Naive thymus-derived CD4-positive, alpha-beta T cell (primary cell): ENCODE results near the gene ADCY4. TPM values are rescaled to one million over a fixed set of nuclear protein-coding genes. Genes with fewer than 3 reads are reported as not detected.

Experiments used
- ATAC-seq: fragments of 150-1000 bp; cut with Tn5 transposase; 2 replicates; pipeline ENCODE4 v1.10.0; 2021; ENCODE audit warnings: mild to moderate bottlenecking, moderate library complexity
- CTCF ChIA-PET: fragments of 350-600 bp; sonication (Branson Sonifier 250); formaldehyde crosslinking; loops from one replicate; lab custom pipeline; 2021; ENCODE audit warnings: antibody characterized with exemption; lab: Charles Lee
- POLR2A ChIA-PET: fragments of 350-600 bp; sonication (Branson Sonifier 250); formaldehyde crosslinking; loops from one replicate; lab custom pipeline; 2021; ENCODE audit warnings: antibody characterized with exemption, inconsistent platforms; lab: Charles Lee
- DNase-seq, 9 donors: peaks; one replicate each; pipeline versions ENCODE4 v3.0.0 to v3.0.0-alpha.2; 2020 to 2022; ENCODE audit warnings: mixed read lengths in 1 of 9
- H3K27ac ChIP-seq: one replicate; pipeline ENCODE4 v1.7.0; 2013; ENCODE audit warnings: mild to moderate bottlenecking, low read depth, low read length, moderate library complexity
- H3K27me3 ChIP-seq, 2 donors: one replicate each; pipeline ENCODE4 v1.7.0; 2013; ENCODE audit warnings: low read length in 2 of 2, mild to moderate bottlenecking in 2 of 2, moderate library complexity in 2 of 2; ENCODE audit not compliant: control insufficient read depth in 2 of 2, insufficient read depth in 2 of 2
- H3K36me3 ChIP-seq, 3 experiments: 1 replicate in 2 of 3; 2 replicates in 1 of 3; pipeline ENCODE4 v1.7.0; 2013; ENCODE audit warnings: low read length in 3 of 3, mild to moderate bottlenecking in 3 of 3, moderate library complexity in 1 of 3; ENCODE audit not compliant: insufficient read depth in 3 of 3, control insufficient read depth in 2 of 3
- H3K4me1 ChIP-seq, 2 donors: one replicate each; pipeline ENCODE4 v1.7.0; 2013; ENCODE audit warnings: low read length in 2 of 2, mild to moderate bottlenecking in 2 of 2, moderate library complexity in 1 of 2; ENCODE audit not compliant: control insufficient read depth in 2 of 2, insufficient read depth in 2 of 2
- H3K4me3 ChIP-seq: 2 replicates; pipeline ENCODE4 v1.7.0; 2013; ENCODE audit warnings: mild to moderate bottlenecking, low read length
- H3K9me3 ChIP-seq, 3 experiments: 1 replicate in 2 of 3; 2 replicates in 1 of 3; pipeline ENCODE4 v1.7.0; 2013; ENCODE audit warnings: low read length in 3 of 3; ENCODE audit not compliant: control insufficient read depth in 2 of 3
- H3K27ac Mint-ChIP-seq, 9 donors: one replicate each; pipeline ENCODE4 v1.8.0; 2020 to 2022; ENCODE audit warnings: mixed read lengths in 9 of 9, mild to moderate bottlenecking in 8 of 9, moderate library complexity in 5 of 9, inconsistent platforms in 2 of 9
- H3K27me3 Mint-ChIP-seq, 5 donors: one replicate each; pipeline ENCODE4 v1.8.0; 2021 to 2022; ENCODE audit warnings: mixed read lengths in 5 of 5, mild to moderate bottlenecking in 1 of 5
- H3K36me3 Mint-ChIP-seq, 5 donors: one replicate each; pipeline ENCODE4 v1.8.0; 2020 to 2022; ENCODE audit warnings: mixed read lengths in 5 of 5, mild to moderate bottlenecking in 3 of 5, inconsistent platforms in 1 of 5
- H3K4me1 Mint-ChIP-seq, 7 donors: one replicate each; pipeline ENCODE4 v1.8.0; 2020 to 2022; ENCODE audit warnings: mixed read lengths in 7 of 7, mild to moderate bottlenecking in 3 of 7, inconsistent platforms in 1 of 7
- H3K4me3 Mint-ChIP-seq, 10 donors: one replicate each; pipeline ENCODE4 v1.8.0; 2020 to 2022; ENCODE audit warnings: mild to moderate bottlenecking in 10 of 10, mixed read lengths in 10 of 10, moderate library complexity in 6 of 10, inconsistent platforms in 2 of 10
- H3K9me3 Mint-ChIP-seq, 11 donors: one replicate each; pipeline ENCODE4 v1.8.0; 2020 to 2022; ENCODE audit warnings: mixed read lengths in 11 of 11, mild to moderate bottlenecking in 4 of 11, inconsistent platforms in 1 of 11, moderate library complexity in 1 of 11
- intact Hi-C, 2 donors: fragments of 100-400 bp; cut with micrococcal nuclease; formaldehyde crosslinking; loops; one replicate each; pipeline ENCODE4 v1.15.1; 2023
- polyA plus RNA-seq, 2 donors: library from polyadenylated mRNA; unstranded; fragments of 300-500 nt; fragmentation: Illumina TruSeq; gene quantifications; one replicate each; pipeline ENCODE4 v1.2.3, GENCODE V29; 2021
- total RNA-seq, 6 experiments: library from RNA in 5 of 6; stranded (reverse) in 5 of 6; gene quantifications; 1 replicate in 5 of 6; 2 replicates in 1 of 6; pipeline ENCODE4 v1.2.3 and lab custom pipeline; 2021 to 2026

ADCY4 gene
- total and polyA plus RNA-seq, 7 experiments from 2014 or later: 0.25 to 10.2 (median 5.6) TPM; not detected in 1

- H3K4me1 Mint-ChIP-seq: peaks cover 30 to 52% (median 46%) of the 10 kb centered on the region in 7 donors
Observed at GRCh38 chr14:24271134-24271833, 63.6 kb downstream of the ADCY4 start, which contains the start of gene RABGGTA. Gene RABGGTA (minus strand): TSS chr14:24271597. CDS start chr14:24271115, 482 bp downstream.

GRCh38 chr14:24270537-24271133 is 64.2 kb downstream of the ADCY4 start:
- Histone ChIP-seq H3K27me3 (no peaks in the 10 kb centered on the region), H3K4me1 (peaks cover 17 to 23% of the 10 kb centered on the region in 2 donors), H3K36me3 (peaks cover 0 to 41% (median 0%) of the 10 kb centered on the region in 3 experiments), H3K9me3 (no peaks in the 10 kb centered on the region), H3K27ac (peak overlapping the region; percentile 98), H3K4me3 (peak overlapping the region; percentile 80)
- ATAC-seq: no peak
- Mint-ChIP-seq H3K27me3 (no peaks in the 10 kb centered on the region), H3K36me3 (peaks cover 6 to 21% (median 15%) of the 10 kb centered on the region in 5 donors), H3K9me3 (no peaks in the 10 kb centered on the region), H3K4me1 (peaks cover 30 to 52% (median 46%) of the 10 kb centered on the region in 7 donors), H3K4me3 (peak overlapping the region; percentile 79 to 95 (median 92)), H3K27ac (peak overlapping the region; percentile 93 to 100 (median 97))
- intact Hi-C loops: loop anchor here (1.0 to 5.0 kb wide), 21 partner anchors 9 to 949 kb away; partner anchors contain the start of genes DHRS1 (in 2 of the 2), GMPR2 (in 2 of the 2), IPO4 (in 2 of the 2) and LTB4R2 (in 2 of the 2)
- ChIA-PET CTCF (interaction anchor here (0.6 to 4.0 kb wide), 11 partner anchors 26 to 1341 kb away, joined by 3 to 24 read pairs (median 4); partner anchors contain the start of gene TINF2), POLR2A (interaction anchor here (0.6 to 4.8 kb wide), 24 partner anchors 9 to 164 kb away, joined by 3 to 87 read pairs (median 5); partner anchors contain the start of genes CHMP4A, CIDEB, DHRS1 and EMC9)
- no peak for DNase-seq

More at GRCh38 chr14:24271134-24271833, 63.6 kb downstream of the ADCY4 start, which contains the start of gene RABGGTA:
- no peaks in the 10 kb centered on the region for H3K9me3 Mint-ChIP-seq
- H3K27ac ChIP-seq: peak within 1 kb of the TSS; percentile 98
- POLR2A ChIA-PET: interaction anchor here (0.6 to 4.8 kb wide), 27 partner anchors 8 to 166 kb away, joined by 3 to 87 read pairs (median 5); partner anchors contain the start of genes CHMP4A, CIDEB, DHRS1 and EMC9
- H3K27me3 ChIP-seq: no peaks in the 10 kb centered on the region
- intact Hi-C loops: loop anchor here (1.0 to 5.0 kb wide), 21 partner anchors 8 to 950 kb away; partner anchors contain the start of genes DHRS1 (in 2 of the 2), GMPR2 (in 2 of the 2), IPO4 (in 2 of the 2) and LTB4R2 (in 2 of the 2)
- peak within 1 kb of the TSS; percentile 80 for H3K4me3 ChIP-seq
- peaks cover 6 to 19% (median 12%) of the 10 kb centered on the region in 5 donors for H3K36me3 Mint-ChIP-seq
- no peaks in the 10 kb centered on the region for H3K9me3 ChIP-seq
- ATAC-seq (peak; percentile 91), DNase-seq (peak; percentile 87 to 97 (median 96))
- peaks cover 17 to 23% of the 10 kb centered on the region in 2 donors for H3K4me1 ChIP-seq
- H3K27me3 Mint-ChIP-seq: no peaks in the 10 kb centered on the region
- H3K27ac Mint-ChIP-seq: peak within 1 kb of the TSS; percentile 93 to 100 (median 98)
- CTCF ChIA-PET: interaction anchor here (0.6 to 4.0 kb wide), 13 partner anchors 26 to 1342 kb away, joined by 3 to 24 read pairs (median 3); partner anchors contain the start of genes MDP1 and TINF2
- H3K36me3 ChIP-seq: peaks cover 0 to 35% (median 0%) of the 10 kb centered on the region in 3 experiments
- peak within 1 kb of the TSS; percentile 79 to 95 (median 92) for H3K4me3 Mint-ChIP-seq

DNA sequence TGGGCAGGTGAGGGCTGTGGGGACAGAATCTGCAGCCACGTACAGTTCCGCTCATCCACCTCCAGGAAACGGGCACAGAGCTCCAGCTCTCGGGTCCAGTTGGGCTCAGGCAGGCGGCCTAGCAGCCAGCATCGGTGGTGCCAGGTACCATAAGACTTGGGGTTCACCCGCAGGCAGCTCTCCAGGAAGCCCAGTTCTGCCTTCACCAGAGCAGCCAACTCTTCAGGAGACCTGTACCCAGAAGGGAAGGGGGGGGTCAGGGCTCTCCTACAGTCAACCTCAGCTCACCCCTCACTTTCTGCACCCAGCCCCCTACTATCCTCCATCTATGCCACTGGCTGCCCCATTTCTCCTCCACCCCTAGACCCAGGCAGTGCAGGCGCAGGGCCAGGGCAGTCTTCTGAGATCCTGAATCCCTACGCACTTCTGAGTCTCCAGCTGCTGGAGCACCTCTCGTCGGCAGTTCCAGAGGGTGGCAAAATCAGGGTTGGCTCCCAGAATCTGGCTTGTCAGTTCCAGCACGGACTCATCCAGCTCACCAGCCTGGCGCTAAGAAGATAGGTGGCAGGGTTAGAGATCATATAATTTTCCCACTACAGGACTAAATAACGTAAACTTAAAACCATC is 64.8 kb downstream of the ADCY4 start:
- H3K27me3 ChIP-seq: no peaks in the 10 kb centered on the region
- peaks cover 0 to 47% (median 0%) of the 10 kb centered on the region in 3 experiments for H3K36me3 ChIP-seq
- no peak for DNase-seq
- H3K27ac ChIP-seq: peak overlapping the region; percentile 98
- peaks cover 6 to 23% (median 15%) of the 10 kb centered on the region in 5 donors for H3K36me3 Mint-ChIP-seq
- H3K4me1 Mint-ChIP-seq: peaks cover 25 to 47% (median 40%) of the 10 kb centered on the region in 7 donors
- intact Hi-C loops: loop anchor here (2.0 to 5.0 kb wide), 3 partner anchors 42 to 703 kb away; partner anchors contain the start of genes AP1G2 (in 1 of the 2), LTB4R (in 1 of the 2) and LTB4R2 (in 1 of the 2)
- peaks cover 17 to 23% of the 10 kb centered on the region in 2 donors for H3K4me1 ChIP-seq
- H3K9me3 ChIP-seq: no peaks in the 10 kb centered on the region
- H3K4me3 Mint-ChIP-seq: peak overlapping the region; percentile 79 to 95 (median 92)
- H3K27me3 Mint-ChIP-seq: no peaks in the 10 kb centered on the region
- no peak for ATAC-seq
- H3K4me3 ChIP-seq: no peak overlapping the region
- CTCF ChIA-PET: interaction anchor here (1.1 to 4.0 kb wide), 5 partner anchors 27 to 63 kb away, joined by 3 to 24 read pairs (median 9); partner anchors contain the start of gene TINF2
- H3K27ac Mint-ChIP-seq: peak overlapping the region in 8 of 9 donors; percentile 77 to 100 (median 96)
- no peaks in the 10 kb centered on the region for H3K9me3 Mint-ChIP-seq
- POLR2A ChIA-PET: interaction anchor here (0.6 to 4.8 kb wide), 14 partner anchors 9 to 160 kb away, joined by 3 to 87 read pairs (median 6); partner anchors contain the start of genes CHMP4A, DHRS1, EMC9 and KHNYN

DNA sequence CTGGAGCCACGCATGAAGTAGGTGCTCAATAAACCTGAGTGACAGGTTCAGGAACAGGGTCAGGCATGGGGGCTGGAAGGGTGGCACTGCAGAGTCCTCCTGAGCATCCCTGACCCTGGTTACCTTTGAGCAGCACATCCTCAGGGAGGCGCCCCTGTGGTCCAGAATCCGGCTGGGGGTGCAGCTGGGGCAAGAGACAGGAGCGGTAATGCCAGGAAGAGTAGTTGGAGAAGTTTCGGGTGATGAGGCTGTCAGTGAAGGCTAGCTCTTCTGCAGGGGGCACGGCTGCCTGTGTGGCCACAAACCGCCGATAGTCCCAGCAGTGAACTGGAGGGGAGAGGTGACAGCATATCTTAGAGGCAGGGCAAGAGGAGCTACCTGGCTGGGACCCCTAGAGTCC is 65.5 kb downstream of the ADCY4 start:
- ATAC-seq (no peak), DNase-seq (no peak)
- Histone ChIP-seq H3K9me3 (no peaks in the 10 kb centered on the region), H3K27ac (no peak overlapping the region), H3K27me3 (no peaks in the 10 kb centered on the region), H3K4me1 (peaks cover 17 to 21% of the 10 kb centered on the region in 2 donors), H3K36me3 (peaks cover 0 to 53% (median 0%) of the 10 kb centered on the region in 3 experiments), H3K4me3 (no peak overlapping the region)
- Mint-ChIP-seq H3K36me3 (peaks cover 6 to 26% (median 15%) of the 10 kb centered on the region in 5 donors), H3K4me1 (peaks cover 23 to 46% (median 38%) of the 10 kb centered on the region in 7 donors), H3K4me3 (peak overlapping the region in 4 of 10 donors; percentile 25 to 93 (median 35)), H3K27ac (peak overlapping the region in 2 of 9 donors; percentile 21 to 46), H3K9me3 (no peaks in the 10 kb centered on the region), H3K27me3 (no peaks in the 10 kb centered on the region)
- intact Hi-C loops: no loop called here
- ChIA-PET CTCF (interaction anchor here (1.2 to 4.0 kb wide), 3 partner anchors 26 to 64 kb away, joined by 4 to 24 read pairs (median 9); partner anchors contain the start of gene TINF2), POLR2A (interaction anchor here (1.2 to 4.8 kb wide), 5 partner anchors 27 to 56 kb away, joined by 3 to 87 read pairs (median 37); partner anchors contain the start of genes CHMP4A, DHRS1, LTB4R and LTB4R2)
